HG03135 (cell line): Measurements from ENCODE around the gene KLHL17.
"Not testable (repeated sequence)": the region's sequence is repeated elsewhere in the genome, so short reads cannot be mapped to it uniquely, and the experiment has no call there.

Experiments used
- ATAC-seq: cut with Tn5 transposase; IDR thresholded peaks from one replicate; pipeline ENCODE4 v1.9.1; 2021; ENCODE audit warnings: mild to moderate bottlenecking, moderate library complexity; ENCODE audit not compliant: unreplicated experiment

KLHL17 gene

DNA sequence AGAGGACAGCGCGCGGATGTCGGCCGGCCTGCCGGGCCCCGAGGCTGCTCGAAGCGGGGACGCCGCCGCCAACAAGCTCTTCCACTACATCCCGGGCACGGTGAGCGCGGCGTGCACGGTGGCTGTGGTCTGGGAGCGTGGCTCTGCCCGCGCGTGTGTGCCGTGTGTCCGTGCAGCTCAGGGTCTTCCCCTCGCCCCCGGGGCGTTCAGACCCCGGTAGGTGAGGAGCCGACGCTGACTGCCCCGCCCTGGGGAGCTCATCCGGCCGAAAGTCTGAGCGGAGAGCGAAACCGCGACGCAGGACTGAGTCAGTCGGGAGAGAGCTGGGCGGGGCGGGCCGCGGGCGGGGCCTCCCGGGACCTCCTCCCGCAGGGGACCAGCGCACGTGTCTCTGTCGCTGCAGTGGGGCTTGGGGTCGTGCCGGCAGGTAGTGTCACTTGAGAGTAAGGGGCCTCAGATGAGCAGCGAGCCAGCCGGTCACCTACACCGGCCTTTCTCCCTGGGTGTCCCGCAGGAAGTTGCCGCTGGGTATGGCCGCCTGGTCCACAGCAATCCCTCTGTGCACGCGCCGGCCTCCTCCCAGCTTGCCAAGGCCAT, 6.4 kb downstream of the KLHL17 start:
- ATAC-seq, result peak; percentile 46

DNA sequence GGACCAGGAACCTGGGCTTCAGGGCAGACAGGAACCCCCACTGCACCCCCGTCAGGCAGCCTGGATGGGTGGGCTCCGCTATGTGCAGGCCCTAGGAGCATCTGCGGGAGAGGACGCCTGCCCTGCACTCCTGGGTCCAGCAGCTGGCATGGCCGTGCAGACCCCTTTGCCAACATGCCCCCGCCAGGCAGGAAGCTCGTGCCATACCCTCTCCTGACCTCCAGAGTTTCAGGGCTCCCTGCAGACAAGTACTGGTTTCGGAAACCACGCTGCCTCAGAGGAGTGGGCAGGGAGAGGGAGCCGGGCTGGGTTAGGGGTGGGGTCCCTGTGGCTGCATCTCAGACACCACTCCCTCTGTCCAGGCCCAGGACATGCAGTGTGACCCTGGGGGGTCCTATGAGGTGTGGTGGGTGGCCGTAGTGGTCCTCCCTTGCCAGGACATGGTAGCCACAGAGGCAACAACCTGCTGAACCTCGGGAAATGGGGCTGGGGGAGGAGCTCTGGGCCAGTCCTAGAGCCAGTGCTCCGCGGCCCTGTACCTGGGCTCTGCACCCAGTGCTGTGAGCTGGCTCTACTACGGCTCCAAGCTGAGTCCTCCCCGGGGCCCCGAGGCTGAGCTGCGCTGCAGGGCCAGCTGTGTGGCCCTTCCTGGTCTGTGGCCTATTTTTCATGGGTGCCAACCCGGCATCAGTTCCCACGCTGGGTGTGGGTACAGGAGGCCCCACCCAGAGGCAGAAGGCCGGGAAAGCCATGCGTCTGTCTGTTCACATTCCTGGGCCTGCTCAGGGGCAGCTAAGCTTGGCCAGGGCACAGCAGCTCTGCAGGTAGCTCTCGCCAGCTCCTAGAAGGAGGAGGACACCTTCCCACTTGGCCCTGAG, 7.3 kb downstream of the KLHL17 start:
- no peak for ATAC-seq

DNA sequence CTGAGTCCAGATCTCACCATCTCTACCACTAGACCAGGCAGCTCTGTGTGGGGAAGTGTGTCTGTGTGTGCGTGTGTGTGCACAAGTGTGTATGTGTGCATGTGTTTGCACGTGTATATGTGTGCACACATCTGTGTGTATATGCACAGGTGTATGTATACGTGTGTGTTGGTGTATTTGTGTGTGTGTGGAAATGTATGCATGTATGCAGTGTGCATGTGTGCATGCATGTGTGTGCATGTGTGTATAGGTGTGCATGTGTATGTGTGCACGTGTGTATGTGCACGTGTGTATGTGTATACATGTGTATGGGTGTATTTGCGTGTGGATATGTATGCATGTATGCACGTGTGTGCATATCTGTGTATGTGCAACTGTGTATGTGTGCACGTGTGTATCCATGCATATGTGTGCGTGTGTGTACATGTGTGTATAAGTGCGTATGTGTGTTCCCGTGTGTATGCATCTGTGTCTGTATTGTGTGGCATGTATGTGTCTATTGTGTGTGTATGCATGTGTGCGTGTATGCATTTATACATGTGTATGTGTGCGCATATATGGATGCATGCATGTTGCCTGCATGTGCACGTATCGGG, 9.0 kb downstream of the KLHL17 start:
- no peak for ATAC-seq

DNA sequence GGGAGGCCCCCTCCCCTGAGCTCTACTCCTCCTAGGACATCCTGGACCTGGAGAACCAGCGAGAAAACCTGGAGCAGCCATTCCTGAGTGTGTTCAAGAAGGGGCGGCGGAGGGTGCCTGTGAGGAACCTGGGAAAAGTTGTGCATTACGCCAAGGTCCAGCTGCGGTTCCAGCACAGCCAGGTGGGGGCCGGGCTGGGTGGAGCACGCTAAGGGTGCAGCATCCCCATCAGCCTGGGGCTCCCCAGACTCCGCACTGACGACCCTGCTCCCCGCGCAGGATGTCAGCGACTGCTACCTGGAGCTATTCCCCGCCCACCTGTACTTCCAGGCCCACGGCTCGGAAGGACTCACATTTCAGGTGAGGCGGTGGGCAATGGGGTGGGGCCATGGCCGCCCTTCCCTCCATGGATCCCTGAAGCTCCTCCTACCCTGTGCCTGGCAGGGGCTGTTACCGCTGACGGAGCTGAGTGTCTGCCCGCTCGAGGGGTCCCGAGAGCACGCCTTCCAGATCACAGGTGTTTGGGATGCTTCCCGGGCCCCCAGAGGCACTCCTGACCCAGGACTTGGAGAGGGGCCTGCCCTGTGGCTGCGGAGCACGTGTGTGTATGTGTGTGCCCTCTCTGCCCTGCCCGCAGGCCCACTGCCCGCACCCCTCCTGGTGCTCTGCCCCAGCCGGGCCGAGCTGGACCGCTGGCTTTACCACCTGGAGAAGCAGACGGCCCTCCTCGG, 10.0 kb downstream of the KLHL17 start:
- no peak for ATAC-seq

DNA sequence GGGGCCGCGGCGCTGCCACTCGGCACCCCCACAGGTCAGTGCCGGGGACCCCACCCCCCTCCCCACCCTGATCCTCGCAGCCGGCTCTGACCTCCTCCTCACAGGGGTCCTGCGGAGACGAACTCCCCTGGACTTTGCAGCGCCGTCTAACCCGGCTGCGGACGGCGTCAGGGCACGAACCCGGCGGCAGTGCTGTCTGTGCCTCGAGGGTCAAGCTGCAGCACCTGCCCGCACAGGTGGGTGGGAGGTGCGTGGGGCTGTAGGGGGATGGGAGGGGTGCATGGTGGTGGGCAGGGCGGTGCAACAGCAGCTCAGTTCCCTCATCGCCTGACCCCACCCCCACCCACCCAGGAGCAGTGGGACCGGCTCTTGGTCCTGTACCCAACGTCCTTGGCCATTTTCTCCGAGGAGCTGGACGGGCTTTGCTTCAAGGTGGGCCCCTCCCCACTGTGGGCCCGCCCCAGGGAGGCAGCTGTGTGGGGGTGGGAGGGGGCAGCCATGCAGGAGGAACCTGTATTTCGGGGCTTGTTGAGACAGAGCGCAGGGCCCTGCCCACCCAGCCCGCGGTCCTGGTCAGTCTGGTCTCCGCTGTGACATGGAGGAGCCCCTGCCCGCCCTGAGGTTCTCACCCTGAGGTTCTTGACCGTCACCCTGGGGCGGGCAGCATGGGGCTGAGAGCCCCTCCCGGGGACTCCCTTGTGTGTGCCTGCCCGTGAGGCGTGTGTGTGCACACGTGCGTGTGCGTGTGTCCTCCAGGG, 10.8 kb downstream of the KLHL17 start:
- no peak for ATAC-seq

DNA sequence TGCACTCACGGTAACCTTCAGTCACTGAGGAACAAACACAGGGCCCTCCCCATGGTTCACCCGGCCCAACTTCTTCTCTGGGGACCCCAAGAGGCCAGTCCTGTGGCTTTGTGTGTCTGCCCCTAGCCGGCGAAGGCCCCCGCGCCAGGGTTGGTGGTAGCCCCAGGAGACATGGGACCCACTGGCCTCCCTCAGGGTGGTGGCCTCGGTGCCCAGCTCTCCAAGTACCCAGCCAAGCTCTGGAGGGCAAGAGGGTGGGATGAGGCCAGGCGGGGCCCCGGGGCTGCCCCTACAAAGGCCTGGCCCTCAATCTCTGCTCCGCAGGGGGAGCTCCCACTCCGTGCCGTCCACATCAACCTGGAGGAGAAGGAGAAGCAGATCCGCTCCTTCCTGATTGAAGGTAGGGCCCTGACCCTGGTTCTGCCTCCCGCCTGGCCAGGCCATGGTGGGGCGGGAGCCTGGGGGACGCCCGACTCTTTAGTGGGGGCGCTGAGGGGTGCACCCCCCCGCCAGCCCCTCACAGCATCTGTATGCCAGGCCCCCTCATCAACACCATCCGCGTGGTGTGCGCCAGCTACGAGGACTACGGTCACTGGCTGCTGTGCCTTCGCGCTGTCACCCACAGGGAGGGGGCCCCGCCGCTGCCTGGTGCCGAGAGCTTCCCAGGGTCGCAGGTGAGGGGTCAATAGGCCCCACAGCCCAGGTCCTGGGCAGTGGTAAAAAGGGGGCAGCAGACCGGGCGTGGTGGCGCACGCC, 11.5 kb downstream of the KLHL17 start:
- no peak for ATAC-seq

DNA sequence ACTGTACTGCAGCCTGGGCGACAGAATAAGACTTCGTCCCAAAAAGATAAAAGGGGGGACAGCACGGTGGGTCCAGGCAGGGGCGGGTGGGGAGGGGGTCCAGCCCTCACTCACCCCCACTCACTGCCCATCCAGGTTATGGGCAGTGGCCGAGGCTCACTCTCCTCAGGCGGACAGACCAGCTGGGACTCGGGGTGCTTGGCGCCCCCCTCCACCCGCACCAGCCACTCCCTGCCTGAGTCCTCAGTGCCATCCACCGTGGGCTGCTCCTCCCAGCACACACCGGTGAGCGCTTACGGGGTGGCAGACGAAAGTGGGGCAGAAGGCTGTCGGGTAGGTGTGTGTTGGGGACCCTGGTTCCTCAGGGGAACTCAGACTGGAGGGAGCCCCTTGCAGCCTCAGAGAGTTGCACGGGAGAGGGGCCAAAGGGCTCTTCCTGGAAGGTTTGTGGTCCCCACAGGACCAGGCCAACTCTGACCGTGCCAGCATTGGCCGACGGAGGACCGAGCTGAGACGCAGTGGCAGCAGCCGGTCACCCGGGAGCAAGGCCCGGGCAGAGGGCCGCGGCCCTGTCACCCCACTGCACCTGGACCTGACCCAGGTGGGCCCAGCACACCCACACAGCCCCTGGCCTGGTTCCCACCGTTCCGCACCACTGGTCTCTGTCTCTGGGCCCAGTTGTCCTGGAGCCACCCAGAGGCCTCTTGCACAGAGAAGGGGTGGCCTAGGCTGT, 12.5 kb downstream of the KLHL17 start:
- no peak for ATAC-seq

DNA sequence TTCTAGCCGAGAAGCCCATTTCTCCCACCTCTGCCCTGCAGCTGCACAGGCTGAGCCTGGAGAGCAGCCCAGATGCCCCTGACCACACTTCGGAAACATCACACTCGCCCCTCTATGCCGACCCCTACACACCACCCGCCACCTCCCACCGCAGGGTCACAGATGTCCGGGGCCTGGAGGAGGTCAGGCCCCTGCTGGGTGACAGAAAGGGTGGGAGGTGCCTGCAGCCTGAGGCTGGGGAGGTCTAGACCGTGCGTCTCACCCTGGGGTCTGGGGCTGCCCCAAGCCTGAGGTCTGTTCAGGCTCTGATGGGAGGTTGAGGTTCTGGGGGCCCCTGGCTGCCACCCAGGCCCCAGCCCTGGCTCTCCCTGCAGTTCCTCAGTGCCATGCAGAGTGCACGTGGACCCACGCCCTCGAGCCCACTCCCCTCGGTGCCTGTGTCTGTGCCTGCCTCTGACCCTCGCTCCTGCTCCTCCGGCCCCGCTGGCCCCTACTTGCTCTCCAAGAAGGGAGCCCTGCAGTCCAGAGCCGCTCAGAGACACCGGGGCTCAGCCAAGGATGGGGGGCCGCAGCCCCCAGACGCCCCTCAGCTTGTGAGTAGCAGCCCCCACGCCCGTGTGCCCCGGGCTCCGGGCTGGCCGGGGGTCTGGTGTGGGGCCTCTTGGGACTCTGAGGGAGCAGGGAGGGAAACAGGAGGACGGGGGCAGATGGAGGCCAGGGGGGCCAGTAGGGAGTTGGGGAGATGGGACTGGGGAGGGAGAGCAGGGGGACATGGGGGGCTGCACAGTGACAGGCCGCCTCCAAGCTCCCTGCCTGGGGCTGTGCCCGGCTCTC, 13.3 kb downstream of the KLHL17 start:
- no peak for ATAC-seq

DNA sequence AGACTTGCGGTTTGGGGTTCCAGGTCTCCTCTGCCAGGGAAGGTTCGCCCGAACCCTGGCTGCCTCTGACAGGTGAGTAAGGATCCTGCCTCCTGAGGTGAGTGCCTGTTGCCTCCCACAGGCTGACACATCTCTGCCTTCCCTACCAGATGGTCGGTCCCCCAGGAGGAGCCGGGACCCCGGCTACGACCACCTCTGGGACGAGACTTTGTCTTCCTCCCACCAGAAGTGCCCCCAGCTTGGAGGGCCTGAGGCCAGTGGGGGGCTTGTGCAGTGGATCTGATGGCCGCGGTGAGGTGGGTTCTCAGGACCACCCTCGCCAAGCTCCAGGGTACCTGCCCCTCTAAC, 13.9 kb downstream of the KLHL17 start:
- ATAC-seq, result no peak

DNA sequence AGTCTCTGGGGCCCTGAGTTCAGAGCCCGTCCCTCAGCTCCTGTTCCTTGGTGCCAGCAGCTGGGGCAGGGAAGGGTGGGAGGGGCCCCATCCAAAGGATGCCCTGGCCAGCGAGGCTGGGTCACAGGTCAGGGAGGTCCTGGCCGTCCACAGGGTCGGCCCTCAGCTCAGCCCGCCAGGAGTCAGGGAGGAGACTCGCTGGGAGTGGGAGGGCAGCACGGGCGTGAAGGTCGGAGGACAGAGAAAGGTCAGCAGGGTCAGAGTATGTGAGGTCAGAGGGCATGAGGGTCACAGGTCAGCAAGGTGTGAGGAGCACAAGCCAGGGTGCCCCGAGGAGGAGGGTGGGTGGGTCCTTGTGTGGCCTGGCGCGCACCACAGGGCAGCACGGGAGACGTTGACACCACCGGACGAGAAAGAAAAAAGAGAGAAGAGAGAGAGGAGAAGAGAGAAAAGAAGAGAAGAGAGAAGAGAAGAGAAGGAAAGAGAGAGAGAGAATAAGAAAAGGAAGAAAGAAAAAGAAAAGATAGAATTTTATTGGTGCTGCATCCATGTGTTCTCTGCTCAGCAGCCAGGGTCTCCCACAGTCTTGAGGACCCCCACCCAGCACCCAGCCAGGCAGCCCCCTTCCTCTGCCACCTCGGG, 14.4 kb downstream of the KLHL17 start:
- no peak for ATAC-seq

DNA sequence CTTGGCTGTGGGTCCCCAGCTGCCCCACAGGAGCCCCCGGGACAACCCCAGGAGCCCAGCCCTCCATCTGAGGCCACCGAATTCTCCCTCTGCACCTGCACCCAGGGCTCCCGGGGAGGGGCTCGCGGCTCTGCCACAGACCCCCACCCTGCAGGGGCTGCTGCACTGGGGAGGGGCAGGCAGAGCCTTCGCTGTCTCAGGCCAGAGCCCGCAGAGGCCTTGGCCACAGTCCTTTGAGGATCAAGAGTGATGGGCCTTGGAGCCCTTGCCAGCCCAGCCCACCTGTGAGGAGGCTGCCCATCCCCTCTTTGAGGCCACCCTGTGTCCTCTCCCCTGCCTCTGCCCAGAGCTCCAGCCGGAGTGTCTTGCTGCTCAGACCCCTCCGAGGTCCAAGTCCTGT, 15.0 kb downstream of the KLHL17 start:
- no peak for ATAC-seq

DNA sequence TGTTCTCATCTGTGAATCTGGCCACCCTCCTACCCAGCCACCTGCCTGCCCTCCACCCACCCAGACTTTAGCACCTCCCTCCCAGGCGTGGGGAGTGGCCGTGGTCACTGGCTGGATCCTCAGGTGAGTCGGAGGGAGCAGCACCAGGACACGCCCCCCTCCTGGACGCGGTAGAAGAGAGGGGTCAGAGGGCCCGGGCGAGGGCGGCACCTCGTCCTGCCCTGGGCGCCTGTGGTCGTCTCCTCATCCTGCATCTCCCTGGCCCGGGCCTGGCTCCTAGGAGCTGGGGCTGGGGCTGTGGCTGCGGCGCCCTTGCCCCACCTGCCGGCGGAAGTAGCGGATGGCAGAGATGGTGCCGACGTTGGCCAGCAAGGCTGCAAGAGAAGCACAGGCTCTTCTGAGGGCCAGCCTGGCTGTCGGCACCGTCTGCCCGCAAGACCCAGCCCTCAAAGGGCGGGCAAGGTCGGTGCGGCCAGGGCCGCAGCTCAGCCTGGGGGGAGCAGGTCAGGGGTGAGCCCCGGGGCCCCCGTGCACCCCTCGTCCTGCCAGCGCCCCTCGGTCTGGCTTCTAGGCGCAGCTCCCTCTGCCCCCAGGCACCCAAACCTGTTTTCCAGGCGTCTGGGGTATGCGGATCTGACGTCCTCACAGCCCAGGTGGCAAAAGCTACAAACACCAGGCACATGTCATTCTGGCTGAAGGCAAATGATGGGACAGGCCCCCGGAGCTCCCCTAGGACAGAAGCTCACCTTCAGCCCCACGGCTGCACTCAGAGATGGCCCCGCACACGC, 15.7 kb downstream of the KLHL17 start:
- ATAC-seq, result peak; percentile 49

DNA sequence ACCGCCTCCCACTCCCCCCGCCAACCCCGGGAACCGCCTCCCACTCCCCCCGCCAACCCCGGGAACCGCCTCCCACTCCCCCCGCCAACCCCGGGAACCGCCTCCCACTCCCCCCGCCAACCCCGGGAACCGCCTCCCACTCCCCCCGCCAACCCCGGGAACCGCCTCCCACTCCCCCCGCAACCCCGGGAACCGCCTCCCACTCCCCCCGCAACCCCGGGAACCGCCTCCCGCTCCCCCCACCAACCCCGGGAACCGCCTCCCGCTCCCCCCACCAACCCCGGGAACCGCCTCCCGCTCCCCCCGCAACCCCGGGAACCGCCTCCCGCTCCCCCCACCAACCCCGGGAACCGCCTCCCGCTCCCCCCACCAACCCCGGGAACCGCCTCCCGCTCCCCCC, 16.4 kb downstream of the KLHL17 start:
- ATAC-seq, result not testable (repeated sequence)

DNA sequence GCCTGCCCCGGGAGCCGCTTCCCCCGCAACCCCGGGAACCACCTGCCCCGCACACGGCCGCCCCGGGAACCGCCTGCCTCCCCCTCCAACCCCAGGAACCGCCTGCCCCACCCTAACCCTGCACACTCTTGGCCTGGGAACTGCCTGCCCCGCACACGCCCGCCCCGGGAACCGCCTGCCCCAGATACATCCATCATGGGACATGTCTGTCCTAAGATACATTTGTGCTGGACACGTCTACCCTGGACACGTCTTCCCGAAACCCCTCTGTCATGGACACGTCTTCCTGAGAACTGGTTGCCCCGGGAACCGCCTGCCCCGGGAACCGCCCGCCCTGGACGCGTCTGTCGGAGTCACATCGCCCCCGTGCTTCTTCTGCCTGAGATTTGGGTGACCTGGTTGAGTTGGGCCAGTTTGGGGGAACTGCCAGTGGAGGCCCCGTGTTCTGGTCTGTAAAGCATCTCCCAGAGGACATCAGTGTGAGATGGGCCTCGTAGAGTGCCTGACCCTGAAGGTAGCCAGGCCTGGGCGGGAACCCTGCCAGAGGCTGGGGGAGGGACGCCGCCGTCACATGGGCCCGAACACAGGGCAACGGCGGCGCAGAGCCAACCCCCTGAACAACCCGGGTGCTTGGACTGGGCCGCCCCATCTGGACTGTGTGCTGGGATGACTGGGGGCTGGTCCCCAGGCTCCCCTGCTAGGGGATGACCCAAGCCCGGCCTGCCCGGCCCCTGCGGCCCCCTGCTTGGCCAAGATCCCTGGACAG, 17.9 kb downstream of the KLHL17 start:
- ATAC-seq, result no peak

DNA sequence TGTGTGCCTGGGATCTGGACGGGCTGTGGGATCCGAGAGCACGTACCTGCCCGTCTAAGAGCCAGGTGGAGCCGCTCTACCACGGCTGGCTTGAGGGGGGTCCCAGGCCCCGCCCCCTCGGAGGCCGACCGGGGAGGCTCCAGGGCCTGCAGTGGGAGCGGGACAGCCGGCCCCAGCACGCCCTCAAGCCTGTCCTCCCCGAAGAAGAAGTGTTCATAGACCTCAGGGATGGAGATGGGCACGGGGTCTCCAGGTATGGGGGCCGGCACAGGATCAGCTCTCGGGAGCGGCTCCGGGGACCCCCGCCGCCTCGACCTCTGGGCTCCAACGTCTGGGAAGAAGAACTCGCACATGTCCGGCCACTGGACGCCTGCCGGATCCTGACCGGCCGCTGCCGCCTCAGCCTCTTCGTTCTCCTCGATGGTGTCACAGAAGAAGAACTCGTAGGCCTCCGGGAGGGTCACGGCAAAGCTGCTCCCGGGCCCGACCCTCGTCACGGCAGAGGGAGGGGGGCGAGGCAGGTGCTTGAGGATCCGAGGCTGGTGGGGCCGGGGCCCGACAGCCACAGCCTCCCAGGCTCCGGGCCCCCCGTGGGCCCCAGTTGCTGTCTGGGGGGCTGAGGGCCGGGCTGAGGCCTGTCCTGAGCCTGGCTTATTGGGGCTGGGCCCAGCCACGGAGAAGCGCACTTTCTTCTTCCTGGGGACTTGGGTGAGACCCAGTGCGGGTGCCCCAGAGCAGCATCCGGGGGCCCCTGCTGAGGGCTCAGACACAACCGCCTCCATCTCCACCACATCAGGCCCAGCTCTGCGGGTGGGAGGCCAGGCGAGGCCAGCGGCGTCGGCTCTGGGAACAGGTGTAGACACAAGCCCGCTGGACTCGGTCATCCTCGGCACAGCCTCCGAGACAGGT, 18.7 kb downstream of the KLHL17 start:
- no peak for ATAC-seq

DNA sequence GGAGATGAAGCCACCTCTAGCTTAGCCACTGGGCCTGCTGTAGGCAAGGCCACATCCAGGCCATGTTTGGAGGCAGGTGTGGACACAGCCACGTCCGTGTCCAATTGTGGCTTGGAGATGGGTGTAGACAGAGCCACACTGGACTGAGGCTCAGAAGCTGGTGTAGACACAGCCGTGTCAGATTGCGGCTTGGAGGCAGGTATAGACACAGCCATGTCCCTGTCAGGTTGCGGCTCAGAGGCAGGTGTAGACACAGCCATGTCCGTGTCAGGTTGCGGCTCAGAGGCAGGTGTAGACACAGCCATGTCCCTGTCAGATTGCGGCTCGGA, 19.3 kb downstream of the KLHL17 start:
- no peak for ATAC-seq
